ENCODE measurements around the gene MACROD2.

- TF ChIP-seq CTCF (IDR thresholded peaks at IDR 0.05) (no peak), POLR2A (IDR thresholded peaks at IDR 0.05) (no peak)
These were observed 857.8 kb downstream of the MACROD2 start for GRCh38 chr20:14853079-14853478.

Data from body of pancreas (tissue), 4 donors.